Measurements from ENCODE around the gene KCND3. TPM values are rescaled to one million over a fixed set of nuclear protein-coding genes. Genes with fewer than 3 reads are reported as not detected.

Gene KCND3
- polyA plus RNA-seq, 1 donor (not counting 4 experiments of a cell fraction or from before 2014, with no cell fraction given): 0.21 TPM

DNA sequence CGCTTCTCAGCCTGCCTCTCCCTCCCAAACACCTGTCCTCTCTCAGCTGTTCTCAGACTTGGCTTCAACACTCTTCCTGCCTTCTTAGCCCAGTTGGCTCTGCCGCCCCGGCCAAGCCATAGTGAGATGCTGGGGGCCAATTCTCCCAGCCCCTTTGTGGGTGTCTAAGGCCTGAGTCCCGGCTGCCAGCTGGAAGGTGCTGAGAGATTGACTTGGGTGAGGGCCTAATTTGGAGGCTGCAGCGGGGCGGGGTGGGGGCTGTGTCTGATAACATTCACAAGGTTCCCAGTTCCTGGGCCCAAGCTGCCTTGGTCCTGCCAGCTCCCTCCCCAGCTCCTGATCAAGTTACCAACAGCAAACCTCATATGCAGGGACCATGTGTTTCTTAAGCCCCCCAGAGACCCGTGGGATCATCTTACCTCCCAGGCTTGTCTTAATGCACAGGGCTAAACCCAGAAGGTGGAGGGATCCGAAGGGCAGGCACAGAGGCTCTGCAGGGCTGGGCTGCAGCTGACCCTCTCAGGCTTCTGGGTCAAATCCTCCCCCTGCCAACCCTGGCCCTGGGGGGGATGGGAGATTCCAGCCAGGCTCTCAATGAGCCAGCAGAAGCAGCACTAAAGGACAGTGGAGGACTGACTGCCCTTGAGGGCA, 260.1 kb downstream of the KCND3 start:
- H3K36me3 ChIP-seq (ENCODE audit: control insufficient read depth in 2 of 2, extremely low read depth in 1 of 2, insufficient read depth in 2 of 2, low read length in 2 of 2): peaks cover 0 to 2% of the 10 kb centered on the region in 2 experiments
- no peak overlapping the region for H3K27ac ChIP-seq (ENCODE audit: control insufficient read depth, insufficient read depth, low read length)
- H3K4me3 ChIP-seq (ENCODE audit: control insufficient read depth in 2 of 3, extremely low read depth in 1 of 3, insufficient read depth in 2 of 3, low read depth in 1 of 3, low read length in 3 of 3): no peak overlapping the region
- H2AFZ ChIP-seq (ENCODE audit: control insufficient read depth, low read length): no peak overlapping the region
- no peaks in the 10 kb centered on the region for H4K20me1 ChIP-seq (ENCODE audit: control insufficient read depth, extremely low read depth, insufficient read depth, low read length)
- dilution Hi-C loops (cut with MboI; ENCODE audit: extremely low pct_ligation_motif_present, low sequenced_read_pairs): no loop called here
- no peaks in the 10 kb centered on the region for H3K9me1 ChIP-seq (ENCODE audit: control insufficient read depth, extremely low read depth, insufficient read depth, low read length)
- no peak for TF ChIP-seq EZH2 (IDR thresholded peaks at IDR 0.05; ENCODE audit: low read length)
- TF ChIP-seq, protein P1, sequence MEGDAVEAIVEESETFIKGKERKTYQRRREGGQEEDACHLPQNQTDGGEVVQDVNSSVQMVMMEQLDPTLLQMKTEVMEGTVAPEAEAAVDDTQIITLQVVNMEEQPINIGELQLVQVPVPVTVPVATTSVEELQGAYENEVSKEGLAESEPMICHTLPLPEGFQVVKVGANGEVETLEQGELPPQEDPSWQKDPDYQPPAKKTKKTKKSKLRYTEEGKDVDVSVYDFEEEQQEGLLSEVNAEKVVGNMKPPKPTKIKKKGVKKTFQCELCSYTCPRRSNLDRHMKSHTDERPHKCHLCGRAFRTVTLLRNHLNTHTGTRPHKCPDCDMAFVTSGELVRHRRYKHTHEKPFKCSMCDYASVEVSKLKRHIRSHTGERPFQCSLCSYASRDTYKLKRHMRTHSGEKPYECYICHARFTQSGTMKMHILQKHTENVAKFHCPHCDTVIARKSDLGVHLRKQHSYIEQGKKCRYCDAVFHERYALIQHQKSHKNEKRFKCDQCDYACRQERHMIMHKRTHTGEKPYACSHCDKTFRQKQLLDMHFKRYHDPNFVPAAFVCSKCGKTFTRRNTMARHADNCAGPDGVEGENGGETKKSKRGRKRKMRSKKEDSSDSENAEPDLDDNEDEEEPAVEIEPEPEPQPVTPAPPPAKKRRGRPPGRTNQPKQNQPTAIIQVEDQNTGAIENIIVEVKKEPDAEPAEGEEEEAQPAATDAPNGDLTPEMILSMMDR (optimal IDR thresholded peaks at IDR 0.05 in 1 of 3, IDR thresholded peaks at IDR 0.05 in 1 of 3, conservative IDR thresholded peaks at IDR 0.05 in 1 of 3; ENCODE audit: extremely low read depth in 1 of 3, insufficient read depth in 2 of 3, low read length in 3 of 3): no peak
- peaks cover 10% of the 10 kb centered on the region for H3K4me1 ChIP-seq (ENCODE audit: control insufficient read depth, extremely low read depth, insufficient read depth, low read length)
- no peak overlapping the region for H3K4me2 ChIP-seq (ENCODE audit: control insufficient read depth, extremely low read depth, insufficient read depth, low read depth, low read length)
- no peak for DNase-seq (ENCODE audit: low read depth, low spot score)
- no peaks in the 10 kb centered on the region for H3K79me2 ChIP-seq (ENCODE audit: control insufficient read depth, insufficient read depth, low read length)
- H3K27me3 ChIP-seq (ENCODE audit: control insufficient read depth, extremely low read depth, insufficient read depth, low read length): no peaks in the 10 kb centered on the region
- no peak for FAIRE-seq
- no peaks in the 10 kb centered on the region for H3K9me3 ChIP-seq (ENCODE audit: control insufficient read depth, low read depth, low read length)
- no peak overlapping the region for H3K9ac ChIP-seq (ENCODE audit: control insufficient read depth, extremely low read depth, insufficient read depth, low read length)

DNA sequence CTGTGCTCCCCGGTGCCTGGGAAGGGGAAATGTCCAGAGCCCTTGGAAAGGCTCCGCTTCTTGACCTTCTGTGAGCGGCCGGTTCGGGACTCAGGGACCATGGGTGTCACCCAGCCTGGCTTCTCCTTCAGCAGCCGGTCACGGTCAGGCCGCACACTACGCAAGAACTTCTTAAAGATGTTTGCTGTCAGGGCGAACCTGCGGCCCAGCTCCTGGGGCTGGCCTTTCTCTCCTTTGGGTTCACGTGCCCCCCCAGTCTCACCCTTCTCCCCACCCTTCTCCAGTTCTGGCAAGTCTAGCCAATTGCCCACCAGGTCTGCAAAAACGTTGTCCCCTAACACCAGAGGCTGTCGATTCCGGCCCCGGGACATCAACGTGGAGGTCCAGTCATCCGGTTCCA, 262.4 kb downstream of the KCND3 start:
- dilution Hi-C loops (cut with MboI; ENCODE audit: extremely low pct_ligation_motif_present, low sequenced_read_pairs): no loop called here
- H3K79me2 ChIP-seq (ENCODE audit: control insufficient read depth, insufficient read depth, low read length): no peaks in the 10 kb centered on the region
- no peak for TF ChIP-seq EZH2 (IDR thresholded peaks at IDR 0.05; ENCODE audit: low read length)
- TF ChIP-seq, protein P1 (optimal IDR thresholded peaks at IDR 0.05 in 1 of 3, IDR thresholded peaks at IDR 0.05 in 1 of 3, conservative IDR thresholded peaks at IDR 0.05 in 1 of 3; ENCODE audit: extremely low read depth in 1 of 3, insufficient read depth in 2 of 3, low read length in 3 of 3): no peak
- no peaks in the 10 kb centered on the region for H4K20me1 ChIP-seq (ENCODE audit: control insufficient read depth, extremely low read depth, insufficient read depth, low read length)
- H3K27ac ChIP-seq (ENCODE audit: control insufficient read depth, insufficient read depth, low read length): no peak overlapping the region
- H3K4me2 ChIP-seq (ENCODE audit: control insufficient read depth, extremely low read depth, insufficient read depth, low read depth, low read length): no peak overlapping the region
- peaks cover 7% of the 10 kb centered on the region for H3K4me1 ChIP-seq (ENCODE audit: control insufficient read depth, extremely low read depth, insufficient read depth, low read length)
- no peak overlapping the region for H2AFZ ChIP-seq (ENCODE audit: control insufficient read depth, low read length)
- FAIRE-seq: no peak
- no peak overlapping the region for H3K9ac ChIP-seq (ENCODE audit: control insufficient read depth, extremely low read depth, insufficient read depth, low read length)
- no peaks in the 10 kb centered on the region for H3K9me3 ChIP-seq (ENCODE audit: control insufficient read depth, low read depth, low read length)
- H3K9me1 ChIP-seq (ENCODE audit: control insufficient read depth, extremely low read depth, insufficient read depth, low read length): no peaks in the 10 kb centered on the region
- H3K27me3 ChIP-seq (ENCODE audit: control insufficient read depth, extremely low read depth, insufficient read depth, low read length): no peaks in the 10 kb centered on the region
- peaks cover 0 to 2% of the 10 kb centered on the region in 2 experiments for H3K36me3 ChIP-seq (ENCODE audit: control insufficient read depth in 2 of 2, extremely low read depth in 1 of 2, insufficient read depth in 2 of 2, low read length in 2 of 2)
- DNase-seq (ENCODE audit: low read depth, low spot score): no peak
- H3K4me3 ChIP-seq (ENCODE audit: control insufficient read depth in 2 of 3, extremely low read depth in 1 of 3, insufficient read depth in 2 of 3, low read depth in 1 of 3, low read length in 3 of 3): no peak overlapping the region

Measured in keratinocyte (primary cell).